Smooth muscle cell (in vitro differentiated cells): Measurements from ENCODE around the gene DOCK8. TPM values are rescaled to one million over a fixed set of nuclear protein-coding genes. Genes with fewer than 3 reads are reported as not detected.

Experiments
- DNase-seq: peaks from one replicate; lab custom pipeline; 2025; ENCODE audit not compliant: unreplicated experiment; lab: John Stamatoyannopoulos, UW
- H2AFZ ChIP-seq: fragments of 200-600 bp; sonication (generic); 2 replicates; pipeline ENCODE4 v1.6.0; 2016; ENCODE audit warnings: antibody characterized with exemption, low read depth, mild to moderate bottlenecking
- H3F3A ChIP-seq: fragments of 200-600 bp; sonication (generic); 2 replicates; pipeline ENCODE4 v1.6.0; 2017; ENCODE audit warnings: antibody characterized with exemption, low read depth
- H3K27ac ChIP-seq: fragments of 200-600 bp; sonication (generic); 2 replicates; pipeline ENCODE4 v1.5.1; 2016; ENCODE audit warnings: low read depth, mild to moderate bottlenecking
- H3K27me3 ChIP-seq: fragments of 200-600 bp; sonication (generic); 2 replicates; pipeline ENCODE4 v1.6.1; 2016; ENCODE audit warnings: low read depth, mild to moderate bottlenecking
- H3K36me3 ChIP-seq: fragments of 200-600 bp; sonication (generic); 2 replicates; pipeline ENCODE4 v1.5.1; 2016; ENCODE audit warnings: low read depth
- H3K4me1 ChIP-seq: fragments of 200-600 bp; sonication (generic); 2 replicates; pipeline ENCODE4 v1.5.1; 2016; ENCODE audit warnings: low read depth
- H3K4me2 ChIP-seq: fragments of 200-600 bp; sonication (generic); 2 replicates; pipeline ENCODE4 v1.6.0; 2016; ENCODE audit warnings: mild to moderate bottlenecking
- H3K4me3 ChIP-seq: fragments of 200-600 bp; sonication (generic); 2 replicates; pipeline ENCODE4 v1.5.1; 2016; ENCODE audit warnings: mild to moderate bottlenecking
- H3K79me2 ChIP-seq: fragments of 200-600 bp; sonication (generic); 2 replicates; pipeline ENCODE4 v1.6.0; 2016; ENCODE audit warnings: low read depth, mild to moderate bottlenecking
- H3K9ac ChIP-seq: fragments of 200-600 bp; sonication (generic); 2 replicates; pipeline ENCODE4 v1.6.0; 2016; ENCODE audit warnings: low read depth
- H3K9me3 ChIP-seq: fragments of 200-600 bp; sonication (generic); replicated peaks from 2 replicates; pipeline ENCODE4 v1.5.1; 2016; ENCODE audit warnings: low read depth
- H4K20me1 ChIP-seq: fragments of 200-600 bp; sonication (generic); 2 replicates; pipeline ENCODE4 v1.6.0; 2016; ENCODE audit warnings: low read depth
- CTCF ChIP-seq: fragments of 200-600 bp; sonication (generic); IDR thresholded peaks from 2 replicates; pipeline ENCODE4 v1.5.1; 2017; ENCODE audit warnings: borderline replicate concordance, mild to moderate bottlenecking, antibody characterized with exemption; ENCODE audit not compliant: insufficient read depth, poor library complexity, severe bottlenecking
- WGBS: methylation state at CpG from one replicate; pipeline ENCODE4 v1.1.7; 2016; ENCODE audit warnings: low lambda C conversion rate; 5-methylcytosine and 5-hydroxymethylcytosine counted together
- polyA plus RNA-seq: library from polyadenylated mRNA; unstranded; fragments of >200 nt; fragmentation: Nextera tagmentation; extraction: Ambion mirVana; gene quantifications from 2 replicates; pipeline ENCODE4 v1.2.1, GENCODE V29; 2016
- total RNA-seq: library from RNA; depleted of rRNA; stranded (reverse); fragments of >200 nt; gene quantifications from 2 replicates; pipeline ENCODE4 v1.2.3, GENCODE V29; 2014

The DOCK8 gene
- total and polyA plus RNA-seq, 2 experiments from 2014 or later, result 0.18 to 4.9 TPM

- Histone ChIP-seq H3K4me1 (no peaks in the 10 kb centered on the region), H3K4me3 (no peak overlapping the region), H3K79me2 (no peaks in the 10 kb centered on the region), H3F3A (peaks cover 4% of the 10 kb centered on the region), H3K9me3 (no peaks in the 10 kb centered on the region), H3K4me2 (peak overlapping the region; percentile 60), H3K9ac (no peak overlapping the region), H3K36me3 (no peaks in the 10 kb centered on the region), H3K27ac (peak overlapping the region; percentile 60), H3K27me3 (no peaks in the 10 kb centered on the region), H4K20me1 (no peaks in the 10 kb centered on the region), H2AFZ (no peak overlapping the region)
- DNase-seq, result no peak
- WGBS, result 96% methylated on average over 1 of the region's 1 CpG
- no peak for TF ChIP-seq CTCF
These were observed 229.9 kb downstream of the DOCK8 start for GRCh38 chr9:444528-444927.

GRCh38 chr9:445033-445432 is 230.4 kb downstream of the DOCK8 start:
- Histone ChIP-seq H3F3A (peaks cover 4% of the 10 kb centered on the region), H2AFZ (no peak overlapping the region), H3K27me3 (no peaks in the 10 kb centered on the region), H3K4me3 (no peak overlapping the region), H3K27ac (peak overlapping the region; percentile 60), H3K4me1 (no peaks in the 10 kb centered on the region), H4K20me1 (no peaks in the 10 kb centered on the region), H3K9ac (no peak overlapping the region), H3K79me2 (no peaks in the 10 kb centered on the region), H3K36me3 (no peaks in the 10 kb centered on the region), H3K9me3 (no peaks in the 10 kb centered on the region), H3K4me2 (peak overlapping the region; percentile 60)
- WGBS, result 37% methylated on average over 3 of the region's 3 CpGs
- no peak for DNase-seq
- no peak for TF ChIP-seq CTCF

- H3K27me3 ChIP-seq, result no peaks in the 10 kb centered on the region
- H4K20me1 ChIP-seq, result no peaks in the 10 kb centered on the region
- 84% methylated on average over 15 of the region's 15 CpGs for WGBS
- H3K9me3 ChIP-seq, result no peaks in the 10 kb centered on the region
- H3F3A ChIP-seq, result peaks cover 4% of the 10 kb centered on the region
- H2AFZ ChIP-seq, result no peak overlapping the region
- H3K9ac ChIP-seq, result no peak overlapping the region
- peak overlapping the region; percentile 85 for H3K27ac ChIP-seq
- no peak overlapping the region for H3K4me3 ChIP-seq
- H3K4me2 ChIP-seq, result no peak overlapping the region
- no peaks in the 10 kb centered on the region for H3K79me2 ChIP-seq
- TF ChIP-seq CTCF, result no peak
- no peaks in the 10 kb centered on the region for H3K36me3 ChIP-seq
- DNase-seq, result no peak
- H3K4me1 ChIP-seq, result no peaks in the 10 kb centered on the region
These were observed 231.5 kb downstream of the DOCK8 start for GRCh38 chr9:446074-446699.
